SIG-M5 (cell line): ENCODE data around the gene HSPB9.

ENCODE experiments used
- DNase-seq: peaks from one replicate; lab custom pipeline; 2025; lab: John Stamatoyannopoulos, UW

The HSPB9 gene

GRCh38 chr17:42122371-42123303 lies at the start of gene HSPB9:
Gene HSPB9, plus strand, starts transcription at chr17:42122804. Its CDS starts 47 bp downstream, at chr17:42122851.
- DNase-seq: no peak

GRCh38 chr17:42075789-42076188 lies 46.8 kb upstream of the HSPB9 start:
- DNase-seq: no peak

DNA sequence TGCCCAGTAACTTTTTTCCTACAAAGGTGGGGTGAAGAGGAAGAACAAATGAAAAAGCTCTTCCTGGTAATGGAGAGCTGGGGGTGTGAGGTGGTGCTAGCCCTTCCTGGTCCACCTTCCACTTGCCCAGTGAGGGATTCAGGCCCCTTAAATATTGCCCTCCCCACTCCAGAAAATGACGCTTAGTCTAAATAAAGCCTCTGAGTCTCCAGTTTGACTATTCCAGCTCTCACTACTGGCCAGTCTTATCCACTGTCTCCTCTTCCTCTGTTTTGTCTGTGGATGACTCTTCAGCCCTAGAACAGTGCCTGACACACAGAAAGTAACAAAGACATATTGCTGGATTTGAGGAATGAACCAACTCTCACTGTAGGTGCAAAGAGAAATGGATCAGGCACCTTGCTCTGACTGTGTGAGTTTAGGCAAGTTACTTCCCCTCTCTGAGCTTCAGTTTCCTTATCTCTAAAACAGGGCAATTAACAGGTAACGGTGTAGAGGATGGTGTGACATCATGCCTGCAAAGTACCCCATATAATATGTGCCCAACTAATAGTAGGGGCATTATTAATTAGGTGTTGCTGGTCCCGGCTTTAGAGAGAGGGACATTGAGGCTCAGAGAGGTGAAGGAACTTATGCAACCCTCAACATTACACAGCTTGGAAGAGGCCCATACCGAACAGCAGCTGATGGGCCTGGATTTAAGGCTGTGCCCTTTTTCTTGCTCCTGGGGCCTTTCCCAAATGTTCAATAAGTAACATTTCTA lies 45.6 kb upstream of the HSPB9 start:
- DNase-seq: no peak

DNA sequence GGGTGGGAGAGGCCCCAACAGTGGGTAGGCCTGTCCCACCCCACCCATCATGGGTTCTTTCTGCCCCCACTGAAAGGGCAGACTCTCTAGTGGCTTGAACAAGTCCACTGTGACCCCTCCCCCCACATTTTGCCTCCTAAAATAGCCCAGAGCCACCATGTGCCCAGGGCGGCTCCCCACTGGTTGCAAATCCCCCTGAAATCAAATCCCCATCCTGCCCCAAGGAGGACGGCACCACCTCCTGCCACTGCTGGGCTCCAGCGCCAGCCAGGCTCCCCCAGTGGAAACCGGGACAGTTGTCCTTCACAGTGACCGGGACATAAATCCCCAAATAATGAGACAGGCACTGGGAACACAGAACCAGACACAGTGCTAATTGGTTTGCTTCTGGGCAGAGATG lies 44.8 kb upstream of the HSPB9 start:
- no peak for DNase-seq

GRCh38 chr17:42078396-42079043 lies 44.1 kb upstream of the HSPB9 start:
- no peak for DNase-seq

DNA sequence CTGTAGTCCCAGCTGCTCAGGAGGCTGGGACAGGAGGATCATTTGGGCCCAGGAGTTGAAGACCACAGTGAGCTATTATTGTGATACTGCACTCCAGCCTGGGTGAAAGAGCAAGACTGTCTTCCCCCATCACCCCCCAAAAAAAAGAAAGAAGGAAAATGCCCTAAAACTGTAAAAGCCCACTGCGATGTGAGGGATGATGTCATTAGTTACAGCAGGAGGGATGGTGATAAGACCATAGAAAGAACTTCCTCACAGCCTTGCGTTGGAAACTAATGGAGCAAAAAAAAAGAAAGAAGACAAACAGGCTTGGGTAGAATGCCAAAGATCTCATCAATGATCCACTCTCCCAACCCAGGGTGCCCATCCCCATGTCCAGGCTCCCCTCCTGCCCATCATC lies 43.1 kb upstream of the HSPB9 start:
- DNase-seq: no peak

- no peak for DNase-seq
These were observed 41.0 kb upstream of the HSPB9 start for GRCh38 chr17:42081516-42082129.

DNA sequence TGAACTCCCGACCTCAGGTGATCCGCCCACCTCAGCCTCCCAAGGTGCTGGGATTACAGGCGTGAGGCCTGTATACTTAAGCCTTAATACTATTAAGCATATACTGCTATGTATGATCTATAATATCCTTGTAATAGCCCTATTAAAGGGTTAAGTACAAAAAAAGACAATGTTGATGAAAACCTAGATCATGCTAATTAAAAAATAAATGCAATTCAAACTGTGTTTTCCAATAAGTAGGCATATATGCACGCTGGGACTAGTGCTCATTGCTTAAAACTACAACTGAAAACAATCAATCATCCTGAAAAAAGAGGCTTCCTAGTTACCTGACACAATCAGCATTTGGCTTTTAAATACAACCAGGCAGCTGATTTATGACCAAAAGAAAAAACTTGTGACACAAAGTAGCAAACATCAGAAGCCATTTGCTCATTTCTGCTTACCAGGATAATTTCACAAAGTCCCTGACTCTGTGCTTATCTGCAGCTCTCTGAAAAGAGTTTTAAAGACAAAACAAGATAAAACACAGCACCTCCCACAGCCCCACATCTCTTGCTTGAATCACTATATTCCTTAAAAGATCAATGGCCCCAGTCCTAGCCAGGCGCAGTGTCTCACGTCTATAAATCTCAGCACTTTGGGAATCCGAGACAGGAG lies 35.4 kb upstream of the HSPB9 start:
- no peak for DNase-seq

GRCh38 chr17:42087736-42088705 lies 34.6 kb upstream of the HSPB9 start:
- DNase-seq: no peak

DNA sequence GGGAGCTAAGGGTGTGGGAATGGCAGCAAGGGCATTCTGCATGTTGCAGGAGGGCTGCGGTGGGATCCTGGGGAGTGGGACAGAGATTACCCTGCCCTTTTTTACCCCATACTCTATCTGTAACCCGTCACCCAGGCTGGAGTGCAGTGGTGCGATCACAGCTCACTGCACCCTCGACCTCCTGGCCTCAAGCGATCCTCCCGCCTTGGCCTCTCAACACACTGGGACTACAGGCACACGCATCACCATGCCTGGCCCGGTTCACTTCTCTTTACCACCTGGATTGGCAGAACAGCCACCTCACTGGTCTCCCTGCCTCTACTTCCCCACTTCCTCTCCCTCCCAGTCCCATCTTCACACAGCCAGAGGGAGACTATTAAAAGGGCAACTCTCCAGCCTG lies 33.9 kb upstream of the HSPB9 start:
- DNase-seq: no peak

- DNase-seq: no peak
These were observed 31.4 kb upstream of the HSPB9 start for GRCh38 chr17:42090964-42091790.

DNA sequence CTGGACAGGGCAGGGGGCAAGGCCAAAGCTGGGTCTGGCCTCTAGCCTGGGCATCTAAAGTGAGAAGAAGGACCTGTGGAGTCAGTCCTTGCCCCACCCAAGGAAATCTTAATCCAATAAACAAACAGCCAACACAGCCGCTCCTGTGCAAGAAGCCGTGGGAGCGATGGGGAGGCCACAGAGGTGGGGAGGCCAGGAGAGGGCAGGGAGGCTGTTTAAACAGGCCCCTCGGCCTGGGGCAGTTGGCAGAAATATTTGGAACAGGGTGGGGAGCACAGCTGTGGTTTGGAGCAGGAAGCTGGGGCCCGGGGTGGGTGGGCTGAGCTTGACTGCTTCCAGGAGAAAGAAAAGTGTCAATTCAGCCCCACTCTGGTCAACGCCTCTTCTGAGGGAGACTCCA lies 29.7 kb upstream of the HSPB9 start:
- DNase-seq: no peak

GRCh38 chr17:42094375-42095069 lies 28.1 kb upstream of the HSPB9 start:
- no peak for DNase-seq

- DNase-seq: no peak
These were observed 26.1 kb upstream of the HSPB9 start for GRCh38 chr17:42096360-42097111.

DNA sequence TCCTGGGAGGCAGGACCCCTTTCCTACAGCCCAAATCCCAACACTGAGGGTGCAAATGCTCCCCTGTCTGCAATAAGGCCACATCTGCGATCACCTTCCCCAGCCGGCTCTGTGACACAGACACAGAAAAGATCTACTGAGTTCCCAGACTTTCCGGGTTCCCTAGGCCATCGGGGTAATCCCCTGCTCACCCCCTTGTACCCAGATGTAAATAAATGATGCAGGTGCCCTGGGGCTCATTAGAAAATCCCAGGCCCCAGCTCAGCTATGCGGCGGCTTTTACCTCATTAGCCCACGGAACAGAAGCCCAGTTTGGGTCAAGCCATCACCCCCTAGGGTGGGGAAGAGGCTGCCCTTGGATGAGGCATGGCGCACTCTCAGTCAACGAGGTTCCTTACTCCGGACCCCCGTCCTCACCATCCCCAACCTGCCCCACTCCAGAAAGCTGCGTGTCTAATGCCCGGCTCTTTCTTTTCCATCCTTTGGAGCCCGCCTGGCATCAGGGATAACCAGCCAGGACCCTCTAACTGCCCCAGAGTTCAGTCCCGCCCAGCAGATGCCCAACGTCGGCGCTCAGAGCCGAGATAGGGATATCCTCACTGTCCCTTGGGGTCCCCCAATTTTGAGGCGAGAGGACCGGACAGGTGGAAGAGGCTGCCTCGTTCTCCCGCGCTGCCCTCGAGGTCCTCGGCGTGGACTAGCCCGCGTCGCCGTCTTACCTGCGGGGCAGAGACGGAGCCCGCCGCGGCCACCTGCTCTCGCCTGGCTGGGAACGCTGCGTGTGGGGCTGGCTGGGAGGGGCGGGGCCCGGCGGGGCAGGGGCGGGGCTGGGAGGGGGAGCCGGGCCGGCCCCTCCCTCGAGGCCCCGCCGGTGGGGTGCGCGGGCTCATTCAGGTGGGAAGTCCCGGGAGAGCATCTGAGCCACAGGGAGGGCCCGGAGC lies 24.6 kb upstream of the HSPB9 start, which contains the start of gene ZNF385C:
TSS of gene ZNF385C (minus strand) at position 783 of the 941 bp plus-strand sequence. CDS start 35,417 bp downstream, outside the sequence.
- DNase-seq: no peak

- DNase-seq: no peak
These were observed 23.7 kb upstream of the HSPB9 start for GRCh38 chr17:42098730-42099399.
